ENCODE measurements around the gene RSRC1.

RSRC1 gene

DNA sequence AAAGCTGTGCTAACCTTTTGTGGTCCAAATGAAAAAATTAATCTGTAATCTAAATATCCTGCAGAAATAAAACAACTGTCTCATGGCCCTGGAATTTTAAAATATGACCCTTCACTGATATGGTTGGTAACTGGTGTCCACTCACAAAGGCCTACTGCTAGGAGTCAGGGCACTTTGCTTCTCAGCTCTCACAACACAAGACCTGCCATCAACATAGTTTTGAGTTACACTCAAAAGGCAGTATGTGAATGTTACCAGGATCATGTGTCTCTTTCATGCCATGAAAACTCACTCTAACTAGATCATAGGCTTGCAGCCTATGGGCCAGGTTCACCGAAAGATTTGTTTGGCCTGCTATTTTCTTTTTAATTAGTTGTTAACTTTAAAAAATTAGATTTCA, 451.1 kb downstream of the RSRC1 start:
- no peak overlapping the region for H3K56ac ChIP-seq (ENCODE audit: low read length)
- H3K18ac ChIP-seq (ENCODE audit: low read length): no peak overlapping the region
- no peak overlapping the region for H2AK5ac ChIP-seq (ENCODE audit: low read length)
- no peak overlapping the region for H3K27ac ChIP-seq (ENCODE audit: low read depth, low read length)
- H3K36me3 ChIP-seq (ENCODE audit: control insufficient read depth, insufficient read depth, low read length): no peaks in the 10 kb centered on the region
- no peak overlapping the region for H3K4me3 ChIP-seq (ENCODE audit: low read length)
- no peak overlapping the region for H4K8ac ChIP-seq (ENCODE audit: low read depth, low read length)
- DNase-seq: no peak
- H2BK120ac ChIP-seq (ENCODE audit: low read depth, low read length): no peak overlapping the region
- H4K5ac ChIP-seq (ENCODE audit: low read length): no peak overlapping the region
- H3K27me3 ChIP-seq (ENCODE audit: insufficient read depth, low read length, poor library complexity): no peaks in the 10 kb centered on the region
- H3K9ac ChIP-seq (ENCODE audit: low read length): no peak overlapping the region
- no peak overlapping the region for H2BK5ac ChIP-seq (ENCODE audit: low read length)
- H3K4me1 ChIP-seq (ENCODE audit: control insufficient read depth, low read depth, low read length): no peaks in the 10 kb centered on the region
- H3K23ac ChIP-seq (ENCODE audit: low read length): no peak overlapping the region
- H3K79me1 ChIP-seq (ENCODE audit: low read length): no peaks in the 10 kb centered on the region
- no peak overlapping the region for H3K4me2 ChIP-seq (ENCODE audit: low read length)
- H3K79me2 ChIP-seq (ENCODE audit: control insufficient read depth, insufficient read depth, low read length): no peaks in the 10 kb centered on the region
- WGBS (ENCODE audit: extremely low coverage, insufficient coverage, low lambda C conversion rate): no CpG with 5 or more reads among the region's 1 CpG
- H3K4ac ChIP-seq (ENCODE audit: low read depth, low read length): no peak overlapping the region
- no peak overlapping the region for H2BK15ac ChIP-seq (replicated peaks; ENCODE audit: low read depth)

GRCh38 chr3:158562674-158563073, 452.8 kb downstream of the RSRC1 start:
- Histone ChIP-seq H2BK5ac (ENCODE audit: low read length) (no peak overlapping the region), H3K79me1 (ENCODE audit: low read length) (no peaks in the 10 kb centered on the region), H3K27ac (ENCODE audit: low read depth, low read length) (no peak overlapping the region), H3K79me2 (ENCODE audit: control insufficient read depth, insufficient read depth, low read length) (no peaks in the 10 kb centered on the region), H3K27me3 (ENCODE audit: insufficient read depth, low read length, poor library complexity) (no peaks in the 10 kb centered on the region), H3K18ac (ENCODE audit: low read length) (no peak overlapping the region), H3K4me2 (ENCODE audit: low read length) (no peak overlapping the region), H3K4me1 (ENCODE audit: control insufficient read depth, low read depth, low read length) (no peaks in the 10 kb centered on the region), H3K9ac (ENCODE audit: low read length) (no peak overlapping the region), H2BK120ac (ENCODE audit: low read depth, low read length) (no peak overlapping the region), H3K23ac (ENCODE audit: low read length) (no peak overlapping the region), H4K8ac (ENCODE audit: low read depth, low read length) (peak overlapping the region; percentile 56), H4K5ac (ENCODE audit: low read length) (no peak overlapping the region), H2AK5ac (ENCODE audit: low read length) (no peak overlapping the region), H2BK15ac (replicated peaks; ENCODE audit: low read depth) (no peak overlapping the region), H3K4me3 (ENCODE audit: low read length) (no peak overlapping the region), H3K56ac (ENCODE audit: low read length) (no peak overlapping the region), H3K4ac (ENCODE audit: low read depth, low read length) (no peak overlapping the region), H3K36me3 (ENCODE audit: control insufficient read depth, insufficient read depth, low read length) (no peaks in the 10 kb centered on the region)
- WGBS (ENCODE audit: extremely low coverage, insufficient coverage, low lambda C conversion rate): no CpG with 5 or more reads among the region's 5 CpGs
- DNase-seq: no peak

- H3K18ac ChIP-seq (ENCODE audit: low read length): no peak overlapping the region
- no peaks in the 10 kb centered on the region for H3K27me3 ChIP-seq (ENCODE audit: insufficient read depth, low read length, poor library complexity)
- no peak overlapping the region for H3K9ac ChIP-seq (ENCODE audit: low read length)
- H3K56ac ChIP-seq (ENCODE audit: low read length): no peak overlapping the region
- no peak overlapping the region for H2AK5ac ChIP-seq (ENCODE audit: low read length)
- H3K36me3 ChIP-seq (ENCODE audit: control insufficient read depth, insufficient read depth, low read length): no peaks in the 10 kb centered on the region
- no peak overlapping the region for H2BK120ac ChIP-seq (ENCODE audit: low read depth, low read length)
- H3K4me3 ChIP-seq (ENCODE audit: low read length): no peak overlapping the region
- no peak overlapping the region for H4K8ac ChIP-seq (ENCODE audit: low read depth, low read length)
- no peaks in the 10 kb centered on the region for H3K79me2 ChIP-seq (ENCODE audit: control insufficient read depth, insufficient read depth, low read length)
- no peak overlapping the region for H2BK15ac ChIP-seq (replicated peaks; ENCODE audit: low read depth)
- no peak overlapping the region for H3K4me2 ChIP-seq (ENCODE audit: low read length)
- no peaks in the 10 kb centered on the region for H3K4me1 ChIP-seq (ENCODE audit: control insufficient read depth, low read depth, low read length)
- no peak overlapping the region for H3K4ac ChIP-seq (ENCODE audit: low read depth, low read length)
- no peak overlapping the region for H3K23ac ChIP-seq (ENCODE audit: low read length)
- no peak overlapping the region for H4K5ac ChIP-seq (ENCODE audit: low read length)
- H2BK5ac ChIP-seq (ENCODE audit: low read length): no peak overlapping the region
- no peak overlapping the region for H3K27ac ChIP-seq (ENCODE audit: low read depth, low read length)
- H3K79me1 ChIP-seq (ENCODE audit: low read length): no peaks in the 10 kb centered on the region
- no peak for DNase-seq
Measured at GRCh38 chr3:158563076-158563475, 453.2 kb downstream of the RSRC1 start.

GRCh38 chr3:158565076-158565475, 455.2 kb downstream of the RSRC1 start:
- no peak overlapping the region for H2BK120ac ChIP-seq (ENCODE audit: low read depth, low read length)
- H3K79me1 ChIP-seq (ENCODE audit: low read length): no peaks in the 10 kb centered on the region
- no peak overlapping the region for H3K18ac ChIP-seq (ENCODE audit: low read length)
- no peak overlapping the region for H2BK15ac ChIP-seq (replicated peaks; ENCODE audit: low read depth)
- no CpG with 5 or more reads among the region's 6 CpGs for WGBS (ENCODE audit: extremely low coverage, insufficient coverage, low lambda C conversion rate)
- H3K79me2 ChIP-seq (ENCODE audit: control insufficient read depth, insufficient read depth, low read length): no peaks in the 10 kb centered on the region
- no peak overlapping the region for H4K8ac ChIP-seq (ENCODE audit: low read depth, low read length)
- no peak overlapping the region for H2BK5ac ChIP-seq (ENCODE audit: low read length)
- H2AK5ac ChIP-seq (ENCODE audit: low read length): no peak overlapping the region
- no peaks in the 10 kb centered on the region for H3K27me3 ChIP-seq (ENCODE audit: insufficient read depth, low read length, poor library complexity)
- no peaks in the 10 kb centered on the region for H3K4me1 ChIP-seq (ENCODE audit: control insufficient read depth, low read depth, low read length)
- H4K5ac ChIP-seq (ENCODE audit: low read length): no peak overlapping the region
- no peak overlapping the region for H3K56ac ChIP-seq (ENCODE audit: low read length)
- DNase-seq: no peak
- H3K9ac ChIP-seq (ENCODE audit: low read length): no peak overlapping the region
- no peak overlapping the region for H3K4me3 ChIP-seq (ENCODE audit: low read length)
- H3K27ac ChIP-seq (ENCODE audit: low read depth, low read length): no peak overlapping the region
- no peak overlapping the region for H3K4me2 ChIP-seq (ENCODE audit: low read length)
- no peak overlapping the region for H3K23ac ChIP-seq (ENCODE audit: low read length)
- no peak overlapping the region for H3K4ac ChIP-seq (ENCODE audit: low read depth, low read length)
- H3K36me3 ChIP-seq (ENCODE audit: control insufficient read depth, insufficient read depth, low read length): no peaks in the 10 kb centered on the region

DNA sequence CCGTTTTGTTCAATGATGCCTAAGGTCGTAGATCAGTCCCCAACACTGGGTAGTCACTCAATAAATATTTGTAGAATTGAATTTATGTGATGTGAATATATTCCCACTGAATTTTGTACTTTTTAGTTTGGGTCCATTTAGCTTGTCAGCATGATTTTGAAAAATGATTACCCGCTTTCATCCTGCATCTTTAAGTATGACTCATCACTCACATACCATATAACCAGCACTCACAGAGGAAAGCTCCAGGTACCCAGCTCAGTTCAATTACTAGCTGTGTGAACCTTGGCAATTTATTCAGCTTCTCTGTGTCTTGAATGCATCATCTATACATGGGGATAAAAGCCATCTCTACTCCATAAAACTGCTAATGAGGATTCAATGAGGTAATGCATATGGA, 458.9 kb downstream of the RSRC1 start:
- Histone ChIP-seq H2BK5ac (ENCODE audit: low read length) (no peak overlapping the region), H3K27me3 (ENCODE audit: insufficient read depth, low read length, poor library complexity) (no peaks in the 10 kb centered on the region), H2AK5ac (ENCODE audit: low read length) (no peak overlapping the region), H3K4me2 (ENCODE audit: low read length) (no peak overlapping the region), H3K4me3 (ENCODE audit: low read length) (no peak overlapping the region), H2BK120ac (ENCODE audit: low read depth, low read length) (no peak overlapping the region), H4K5ac (ENCODE audit: low read length) (no peak overlapping the region), H3K79me1 (ENCODE audit: low read length) (no peaks in the 10 kb centered on the region), H3K18ac (ENCODE audit: low read length) (no peak overlapping the region), H3K4ac (ENCODE audit: low read depth, low read length) (no peak overlapping the region), H3K27ac (ENCODE audit: low read depth, low read length) (no peak overlapping the region), H3K23ac (ENCODE audit: low read length) (no peak overlapping the region), H3K56ac (ENCODE audit: low read length) (no peak overlapping the region), H4K8ac (ENCODE audit: low read depth, low read length) (no peak overlapping the region), H3K4me1 (ENCODE audit: control insufficient read depth, low read depth, low read length) (no peaks in the 10 kb centered on the region), H3K79me2 (ENCODE audit: control insufficient read depth, insufficient read depth, low read length) (no peaks in the 10 kb centered on the region), H3K9ac (ENCODE audit: low read length) (no peak overlapping the region), H3K36me3 (ENCODE audit: control insufficient read depth, insufficient read depth, low read length) (no peaks in the 10 kb centered on the region), H2BK15ac (replicated peaks; ENCODE audit: low read depth) (no peak overlapping the region)
- no CpG with 5 or more reads among the region's 3 CpGs for WGBS (ENCODE audit: extremely low coverage, insufficient coverage, low lambda C conversion rate)
- DNase-seq: no peak

- no peaks in the 10 kb centered on the region for H3K27me3 ChIP-seq (ENCODE audit: insufficient read depth, low read length, poor library complexity)
- H2BK5ac ChIP-seq (ENCODE audit: low read length): no peak overlapping the region
- H3K36me3 ChIP-seq (ENCODE audit: control insufficient read depth, insufficient read depth, low read length): no peaks in the 10 kb centered on the region
- no peak for DNase-seq
- no peak overlapping the region for H3K23ac ChIP-seq (ENCODE audit: low read length)
- no peaks in the 10 kb centered on the region for H3K79me1 ChIP-seq (ENCODE audit: low read length)
- no peak overlapping the region for H3K4me3 ChIP-seq (ENCODE audit: low read length)
- H4K8ac ChIP-seq (ENCODE audit: low read depth, low read length): no peak overlapping the region
- no peaks in the 10 kb centered on the region for H3K4me1 ChIP-seq (ENCODE audit: control insufficient read depth, low read depth, low read length)
- no peak overlapping the region for H3K18ac ChIP-seq (ENCODE audit: low read length)
- H4K5ac ChIP-seq (ENCODE audit: low read length): no peak overlapping the region
- no peak overlapping the region for H3K27ac ChIP-seq (ENCODE audit: low read depth, low read length)
- no peak overlapping the region for H3K56ac ChIP-seq (ENCODE audit: low read length)
- no peak overlapping the region for H2BK120ac ChIP-seq (ENCODE audit: low read depth, low read length)
- no peak overlapping the region for H2AK5ac ChIP-seq (ENCODE audit: low read length)
- no peak overlapping the region for H3K4ac ChIP-seq (ENCODE audit: low read depth, low read length)
- no peak overlapping the region for H3K9ac ChIP-seq (ENCODE audit: low read length)
- H3K4me2 ChIP-seq (ENCODE audit: low read length): no peak overlapping the region
- no CpG with 5 or more reads among the region's 3 CpGs for WGBS (ENCODE audit: extremely low coverage, insufficient coverage, low lambda C conversion rate)
- H2BK15ac ChIP-seq (replicated peaks; ENCODE audit: low read depth): no peak overlapping the region
- H3K79me2 ChIP-seq (ENCODE audit: control insufficient read depth, insufficient read depth, low read length): no peaks in the 10 kb centered on the region
Measured at GRCh38 chr3:158569794-158570193, 459.9 kb downstream of the RSRC1 start.

Measured in mesendoderm (in vitro differentiated cells).